HG03280 (cell line): Measurements from ENCODE around the gene REXO2.

Experiments used
- ATAC-seq: cut with Tn5 transposase; IDR thresholded peaks from one replicate; pipeline ENCODE4 v1.9.1; 2021; ENCODE audit warnings: mild to moderate bottlenecking, moderate library complexity; ENCODE audit not compliant: unreplicated experiment

Gene REXO2

GRCh38 chr11:114439229-114440120, at the start of gene REXO2:
TSS of gene REXO2 (plus strand) at chr11:114439467. CDS start at chr11:114439529, 62 bp downstream.
- ATAC-seq: peak; percentile 100

GRCh38 chr11:114392735-114393667, 46.3 kb upstream of the REXO2 start:
- no peak for ATAC-seq

- ATAC-seq: no peak
Measured at GRCh38 chr11:114395736-114396135, 43.5 kb upstream of the REXO2 start.

- no peak for ATAC-seq
Measured at GRCh38 chr11:114396916-114397315, 42.4 kb upstream of the REXO2 start.

GRCh38 chr11:114397349-114397982, 41.8 kb upstream of the REXO2 start:
- ATAC-seq: no peak

- no peak for ATAC-seq
Measured at GRCh38 chr11:114398303-114398920, 40.9 kb upstream of the REXO2 start.

GRCh38 chr11:114399490-114400215, 39.6 kb upstream of the REXO2 start:
- peak; percentile 17 for ATAC-seq

- peak; percentile 97 for ATAC-seq
Measured at GRCh38 chr11:114400216-114400914, 38.9 kb upstream of the REXO2 start, which contains the start of the genes C11orf71 and RBM7. TSS of gene C11orf71 (minus strand) at chr11:114400511. CDS start at chr11:114400331, 180 bp downstream. TSS of gene RBM7 (plus strand) at chr11:114400666. CDS start at chr11:114400672, 6 bp downstream.

GRCh38 chr11:114400915-114401223, 38.4 kb upstream of the REXO2 start:
- no peak for ATAC-seq

- no peak for ATAC-seq
Measured at GRCh38 chr11:114401311-114401710, 38.0 kb upstream of the REXO2 start.

- no peak for ATAC-seq
Measured at GRCh38 chr11:114412946-114413345, 26.3 kb upstream of the REXO2 start.

- ATAC-seq: no peak
Measured at GRCh38 chr11:114413958-114414357, 25.3 kb upstream of the REXO2 start.

GRCh38 chr11:114416441-114416961, 22.8 kb upstream of the REXO2 start:
- no peak for ATAC-seq

- ATAC-seq: no peak
Measured at GRCh38 chr11:114426280-114426679, 13.0 kb upstream of the REXO2 start.

GRCh38 chr11:114430290-114430689, 9.0 kb upstream of the REXO2 start:
- ATAC-seq: no peak

- no peak for ATAC-seq
Measured at GRCh38 chr11:114432893-114433292, 6.4 kb upstream of the REXO2 start.

GRCh38 chr11:114433376-114433775, 5.9 kb upstream of the REXO2 start:
- no peak for ATAC-seq

- no peak for ATAC-seq
Measured at GRCh38 chr11:114438303-114438702, 964 bp upstream of the REXO2 start.
